ENCODE results near the gene BORCS8.

Gene BORCS8

DNA sequence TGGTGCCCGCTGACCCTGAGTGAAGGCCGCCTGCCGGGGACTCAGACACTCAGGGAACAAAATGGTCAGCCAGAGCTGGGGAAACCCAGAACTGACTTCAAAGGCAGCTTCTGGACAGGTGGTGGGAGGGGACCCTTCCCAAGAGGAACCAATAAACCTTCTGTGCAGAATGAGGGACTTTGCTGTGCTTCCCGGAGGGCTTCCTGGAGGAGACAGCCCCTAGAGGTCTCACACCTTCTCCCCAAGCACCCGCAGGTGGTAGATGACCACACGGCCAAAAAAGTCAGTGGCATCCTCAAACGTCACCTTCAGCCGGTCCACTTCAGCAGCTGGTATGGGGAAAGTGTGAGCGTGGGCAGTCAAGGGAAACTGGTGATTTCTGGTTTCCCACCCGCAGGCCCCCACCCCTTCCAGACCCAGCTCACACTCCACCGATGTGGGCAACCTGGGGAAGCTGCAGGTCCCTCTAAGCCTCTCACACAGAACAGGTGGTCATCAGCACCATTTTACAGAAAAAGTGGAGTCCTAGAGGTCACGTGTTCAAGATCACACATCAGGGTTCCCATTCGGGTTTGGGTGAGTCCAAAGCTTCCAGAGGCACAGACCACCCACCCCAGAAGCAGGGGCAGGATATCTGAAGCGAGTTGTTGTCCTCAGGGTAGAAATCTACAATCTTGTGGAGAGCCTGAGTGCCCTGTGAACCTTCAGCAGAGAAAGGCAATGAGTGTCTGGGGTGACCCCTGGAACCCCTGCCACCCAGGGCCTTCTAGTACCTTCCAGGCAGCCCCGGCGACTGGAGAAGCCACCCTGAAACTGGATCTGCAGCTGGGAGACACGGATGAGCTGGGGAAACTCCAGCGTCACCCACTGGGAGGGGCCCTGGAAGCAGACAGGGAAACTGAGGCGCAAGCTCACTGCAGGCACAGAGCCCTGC, 10.0 kb upstream of the BORCS8 start:
- H3K4me3 ChIP-seq (ENCODE audit: low read depth, low read length) = peak overlapping the region; percentile 67
- TF ChIP-seq, protein P1, sequence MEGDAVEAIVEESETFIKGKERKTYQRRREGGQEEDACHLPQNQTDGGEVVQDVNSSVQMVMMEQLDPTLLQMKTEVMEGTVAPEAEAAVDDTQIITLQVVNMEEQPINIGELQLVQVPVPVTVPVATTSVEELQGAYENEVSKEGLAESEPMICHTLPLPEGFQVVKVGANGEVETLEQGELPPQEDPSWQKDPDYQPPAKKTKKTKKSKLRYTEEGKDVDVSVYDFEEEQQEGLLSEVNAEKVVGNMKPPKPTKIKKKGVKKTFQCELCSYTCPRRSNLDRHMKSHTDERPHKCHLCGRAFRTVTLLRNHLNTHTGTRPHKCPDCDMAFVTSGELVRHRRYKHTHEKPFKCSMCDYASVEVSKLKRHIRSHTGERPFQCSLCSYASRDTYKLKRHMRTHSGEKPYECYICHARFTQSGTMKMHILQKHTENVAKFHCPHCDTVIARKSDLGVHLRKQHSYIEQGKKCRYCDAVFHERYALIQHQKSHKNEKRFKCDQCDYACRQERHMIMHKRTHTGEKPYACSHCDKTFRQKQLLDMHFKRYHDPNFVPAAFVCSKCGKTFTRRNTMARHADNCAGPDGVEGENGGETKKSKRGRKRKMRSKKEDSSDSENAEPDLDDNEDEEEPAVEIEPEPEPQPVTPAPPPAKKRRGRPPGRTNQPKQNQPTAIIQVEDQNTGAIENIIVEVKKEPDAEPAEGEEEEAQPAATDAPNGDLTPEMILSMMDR (conservative IDR thresholded peaks at IDR 0.05; ENCODE audit: low read depth, low read length) = no peak
- no peak for DNase-seq (ENCODE audit: low read depth)

DNA sequence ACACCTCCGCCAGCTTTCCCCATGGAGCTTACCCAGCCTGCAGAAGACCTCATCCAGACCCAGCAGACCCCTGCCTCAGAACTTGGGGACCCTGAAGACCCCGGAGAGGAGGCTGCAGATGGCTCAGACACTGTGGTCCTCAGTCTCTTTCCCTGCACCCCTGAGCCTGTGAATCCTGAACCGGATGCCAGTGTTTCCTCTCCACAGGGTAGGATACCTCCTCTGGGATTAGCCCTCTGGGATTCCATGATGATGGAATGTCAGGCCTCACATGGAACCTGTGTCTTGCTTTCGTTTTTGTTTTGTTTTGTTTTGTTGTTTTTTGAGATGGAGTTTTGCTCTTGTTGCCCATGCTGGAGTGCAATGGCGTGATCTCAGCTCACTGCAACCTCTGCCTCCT, 2.0 kb upstream of the BORCS8 start:
- no peak overlapping the region for H3K4me3 ChIP-seq (ENCODE audit: low read depth, low read length)
- TF ChIP-seq, protein P1 (conservative IDR thresholded peaks at IDR 0.05; ENCODE audit: low read depth, low read length) = no peak
- no peak for DNase-seq (ENCODE audit: low read depth)

DNA sequence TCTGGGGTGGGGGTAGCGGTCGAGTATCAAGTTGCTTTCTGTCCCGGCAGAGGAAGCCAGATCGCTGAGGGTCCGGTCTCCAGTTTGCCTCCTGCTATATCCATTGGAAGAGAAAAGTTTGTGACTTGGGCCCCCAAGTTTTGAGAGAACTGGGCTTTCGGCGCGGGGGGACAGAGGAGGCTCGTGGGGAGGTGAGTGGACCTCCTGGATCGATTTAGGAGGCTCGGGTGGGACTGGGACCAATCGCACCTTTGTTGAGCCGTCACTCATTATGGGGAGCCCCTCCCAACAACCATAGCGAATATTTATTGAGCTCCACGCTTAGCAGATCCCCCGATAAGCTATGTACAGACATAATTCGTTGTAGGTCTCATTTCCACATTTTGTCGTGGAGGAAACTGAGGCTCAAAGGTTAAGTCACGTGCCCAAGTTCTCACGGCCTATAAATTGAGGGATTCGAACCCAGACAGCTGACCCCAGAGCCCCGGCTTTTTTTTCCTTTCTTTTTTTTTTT, 1.0 kb upstream of the BORCS8 start:
- DNase-seq (ENCODE audit: low read depth) = no peak
- TF ChIP-seq, protein P1 (conservative IDR thresholded peaks at IDR 0.05; ENCODE audit: low read depth, low read length) = no peak
- peak overlapping the region; percentile 83 for H3K4me3 ChIP-seq (ENCODE audit: low read depth, low read length)

DNA sequence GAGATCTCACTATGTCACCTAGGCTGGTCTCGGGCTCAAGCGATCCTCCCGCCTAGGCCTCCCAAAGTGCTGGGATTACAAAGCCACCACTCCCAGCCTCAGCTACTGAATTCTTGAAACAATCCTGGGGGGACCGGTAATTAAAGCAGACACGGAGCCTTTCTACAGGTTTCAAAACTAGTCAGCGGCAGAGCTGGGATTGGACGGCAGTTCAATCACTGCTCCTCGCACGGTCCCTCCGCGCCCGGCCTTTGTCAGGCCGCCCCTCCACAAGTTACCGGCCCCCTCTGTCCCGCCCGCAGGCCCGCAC, 229 bp downstream of the BORCS8 start:
- peak overlapping the region; percentile 99 for H3K4me3 ChIP-seq (ENCODE audit: low read depth, low read length)
- TF ChIP-seq, protein P1 (conservative IDR thresholded peaks at IDR 0.05; ENCODE audit: low read depth, low read length) = no peak
- DNase-seq (ENCODE audit: low read depth) = no peak

DNA sequence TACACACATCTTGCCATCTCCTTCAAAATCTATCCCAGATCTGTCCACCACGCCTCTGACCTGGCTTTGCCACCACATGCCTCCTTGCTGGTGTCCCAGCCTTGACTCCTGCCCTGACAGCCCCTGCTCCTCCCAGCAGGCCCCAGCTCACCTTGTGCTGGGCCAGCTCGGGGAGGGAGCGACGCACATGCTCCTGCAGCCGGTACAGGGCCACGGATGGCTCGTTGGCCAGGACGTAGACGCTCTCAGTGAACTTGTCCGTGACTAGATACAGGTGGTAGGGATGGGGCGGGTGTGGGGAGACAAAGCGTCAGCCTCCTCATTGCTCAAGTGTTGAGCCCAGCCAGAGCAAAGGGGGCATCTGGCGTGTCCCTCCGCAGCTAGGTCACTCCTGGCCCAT, 5.2 kb downstream of the BORCS8 start:
- DNase-seq (ENCODE audit: low read depth) = no peak
- TF ChIP-seq, protein P1 (conservative IDR thresholded peaks at IDR 0.05; ENCODE audit: low read depth, low read length) = no peak
- H3K4me3 ChIP-seq (ENCODE audit: low read depth, low read length) = no peak overlapping the region

DNA sequence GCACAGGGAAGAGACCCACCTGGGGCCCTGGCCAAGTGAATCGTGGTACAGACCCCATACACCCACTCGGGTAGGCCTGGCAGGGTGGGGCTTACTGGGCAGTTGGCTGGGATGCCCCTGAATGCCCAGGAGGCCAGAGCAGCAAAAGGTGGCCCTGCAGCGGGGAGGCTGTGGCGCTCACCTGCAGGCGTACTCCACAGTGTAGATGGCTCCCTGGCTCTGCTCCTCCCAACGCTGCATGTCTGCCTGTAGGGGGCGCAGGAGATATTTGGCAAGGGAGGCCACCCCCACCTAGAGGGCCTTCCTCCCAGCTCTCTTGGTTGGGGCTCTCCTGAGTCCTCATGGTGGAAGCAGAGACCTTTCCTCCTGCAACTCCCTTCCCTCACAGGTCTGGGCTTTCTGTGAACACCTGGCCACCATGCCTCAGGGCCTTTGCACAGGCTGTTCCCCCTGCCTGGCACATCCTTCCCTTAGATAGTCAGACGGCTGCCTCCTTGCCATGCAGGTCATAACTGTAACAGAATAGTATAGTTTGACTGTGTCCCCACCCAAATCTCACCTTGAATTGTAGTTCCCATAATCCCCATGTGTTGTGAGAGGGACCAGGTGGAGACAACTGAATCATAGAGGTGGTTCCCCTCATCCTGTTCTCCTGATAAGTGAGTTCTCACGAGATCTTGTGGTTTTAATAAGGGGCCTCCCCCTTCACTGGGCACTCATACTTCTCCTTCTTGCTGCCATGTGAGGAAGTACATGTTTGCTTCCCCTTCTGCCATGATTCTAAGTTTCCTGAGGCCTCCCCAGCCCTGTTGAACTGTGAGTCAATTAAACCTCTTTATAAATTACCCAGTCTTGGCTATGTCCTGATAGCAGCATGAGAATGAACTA, 5.9 kb downstream of the BORCS8 start:
- no peak overlapping the region for H3K4me3 ChIP-seq (ENCODE audit: low read depth, low read length)
- TF ChIP-seq, protein P1 (conservative IDR thresholded peaks at IDR 0.05; ENCODE audit: low read depth, low read length) = peak; percentile 80
- DNase-seq (ENCODE audit: low read depth) = peak; percentile 67

Data from choroid plexus epithelial cell (primary cell).